Osteoblast (primary cell): ENCODE data around the gene RGS14. TPM values are rescaled to one million over a fixed set of nuclear protein-coding genes. Genes with fewer than 3 reads are reported as not detected.
A peak's percentile ranks its signal among the peaks of the same experiment; 100 is the strongest.

Source experiments
- DNase-seq: peaks from one replicate; pipeline ENCODE4 v3.0.0; 2011; ENCODE audit warnings: low spot score, mixed read lengths; ENCODE audit not compliant: insufficient read length; ENCODE audit errors: missing footprints
- H2AFZ ChIP-seq: 2 replicates; pipeline ENCODE4 v1.6.0; 2011; ENCODE audit warnings: mild to moderate bottlenecking, low read length
- H3K27ac ChIP-seq: 2 replicates; pipeline ENCODE4 v1.5.1; 2011; ENCODE audit warnings: mild to moderate bottlenecking, low read depth, low read length, moderate library complexity
- H3K27me3 ChIP-seq: 2 replicates; pipeline ENCODE4 v1.6.0; 2012; ENCODE audit warnings: mild to moderate bottlenecking, control low read depth, inconsistent platforms, low read length, moderate library complexity; ENCODE audit not compliant: insufficient read depth
- H3K36me3 ChIP-seq: 2 replicates; pipeline ENCODE4 v1.5.1; 2011; ENCODE audit warnings: mild to moderate bottlenecking, low read length, control low read depth, moderate library complexity; ENCODE audit not compliant: insufficient read depth
- H3K4me1 ChIP-seq: 2 replicates; pipeline ENCODE4 v1.5.1; 2011; ENCODE audit warnings: mild to moderate bottlenecking, low read length, control low read depth, moderate library complexity; ENCODE audit not compliant: insufficient read depth
- H3K4me2 ChIP-seq: 2 replicates; pipeline ENCODE4 v1.6.0; 2011; ENCODE audit warnings: mild to moderate bottlenecking, low read length; ENCODE audit not compliant: insufficient read depth
- H3K4me3 ChIP-seq: fragments of 200-600 bp; sonication (generic); 3 replicates; pipeline ENCODE4 v1.5.1; 2012; ENCODE audit warnings: mild to moderate bottlenecking, low read length, inconsistent platforms; ENCODE audit not compliant: insufficient read depth
- H3K79me2 ChIP-seq: 2 replicates; pipeline ENCODE4 v1.6.0; 2012; ENCODE audit warnings: mild to moderate bottlenecking, low read length, control low read depth, inconsistent platforms; ENCODE audit not compliant: insufficient read depth
- H3K9me3 ChIP-seq: 2 replicates; pipeline ENCODE4 v1.5.1; 2011; ENCODE audit warnings: low read depth, low read length, control low read depth
- H4K20me1 ChIP-seq: 2 replicates; pipeline ENCODE4 v1.6.0; 2012; ENCODE audit warnings: mild to moderate bottlenecking, low read length, control low read depth; ENCODE audit not compliant: insufficient read depth
- CTCF ChIP-seq: IDR thresholded peaks from 2 replicates; pipeline ENCODE4 v1.5.1; 2011; ENCODE audit warnings: mild to moderate bottlenecking, low read depth, low read length, moderate library complexity; ENCODE audit errors: extremely low read depth
- total RNA-seq: library from RNA; depleted of rRNA; stranded (reverse); fragments of >200 nt; gene quantifications from 2 replicates; pipeline ENCODE4 v1.2.3, GENCODE V29; 2012

RGS14 gene
- total RNA-seq, 1 donor = 9.4 TPM

GRCh38 chr5:177376107-177376506, 18.4 kb downstream of the RGS14 start:
- no peak for TF ChIP-seq CTCF
- H3K4me1 ChIP-seq = peaks cover 11% of the 10 kb centered on the region
- H2AFZ ChIP-seq = no peak overlapping the region

GRCh38 chr5:177377851-177378776, 20.4 kb downstream of the RGS14 start:
- Histone ChIP-seq H4K20me1 (no peaks in the 10 kb centered on the region), H3K4me2 (no peak overlapping the region), H3K79me2 (no peaks in the 10 kb centered on the region), H3K9me3 (no peaks in the 10 kb centered on the region), H3K27ac (no peak overlapping the region), H3K27me3 (peaks cover 12% of the 10 kb centered on the region), H2AFZ (no peak overlapping the region), H3K36me3 (no peaks in the 10 kb centered on the region), H3K4me1 (peaks cover 7% of the 10 kb centered on the region), H3K4me3 (no peak overlapping the region)
- no peak for TF ChIP-seq CTCF
- DNase-seq = no peak

More at GRCh38 chr5:177376107-177376506, 18.4 kb downstream of the RGS14 start:
- DNase-seq = no peak
- H3K9me3 ChIP-seq = no peaks in the 10 kb centered on the region
- H3K79me2 ChIP-seq = no peaks in the 10 kb centered on the region
- H4K20me1 ChIP-seq = no peaks in the 10 kb centered on the region
- H3K4me3 ChIP-seq = no peak overlapping the region
- no peaks in the 10 kb centered on the region for H3K36me3 ChIP-seq
- no peak overlapping the region for H3K4me2 ChIP-seq
- no peak overlapping the region for H3K27ac ChIP-seq
- H3K27me3 ChIP-seq = peaks cover 6% of the 10 kb centered on the region

- Histone ChIP-seq H3K36me3 (no peaks in the 10 kb centered on the region), H3K27ac (peak overlapping the region; percentile 28), H3K27me3 (peaks cover 23% of the 10 kb centered on the region), H3K79me2 (no peaks in the 10 kb centered on the region), H2AFZ (peak overlapping the region; percentile 50), H4K20me1 (no peaks in the 10 kb centered on the region), H3K9me3 (no peaks in the 10 kb centered on the region), H3K4me2 (peak overlapping the region; percentile 36), H3K4me1 (peaks cover 7% of the 10 kb centered on the region), H3K4me3 (no peak overlapping the region)
- peak; percentile 97 for DNase-seq
- no peak for TF ChIP-seq CTCF
Measured at GRCh38 chr5:177378884-177379883, 21.5 kb downstream of the RGS14 start.
